ENCODE measurements around the gene KIAA0513. TPM values are rescaled to one million over a fixed set of nuclear protein-coding genes. Genes with fewer than 3 reads are reported as not detected.

KIAA0513 gene
- total RNA-seq, 1 experiment from 2014 or later, result 6.6 TPM

GRCh38 chr16:85079785-85080570 lies 52.4 kb downstream of the KIAA0513 start:
- POLR2A ChIA-PET, result no interaction called here
- BruUV-seq (replicated peaks), result no TSS peak

More at GRCh38 chr16:85079785-85080570, 52.4 kb downstream of the KIAA0513 start:
- intact Hi-C loops (cut with micrococcal nuclease), result no loop called here
- no peaks in the 10 kb centered on the region for H4K20me1 ChIP-seq (ENCODE audit: insufficient read depth)
- H2AFZ ChIP-seq (ENCODE audit: low read depth, low read length, poor library complexity, severe bottlenecking), result no peak overlapping the region
- no peaks in the 10 kb centered on the region for H3K27me3 ChIP-seq (ENCODE audit: insufficient read depth, low read length)
- no peak for ATAC-seq
- TF ChIP-seq ELF1 (IDR thresholded peaks at IDR 0.05; ENCODE audit: borderline replicate concordance, low read depth), result no peak
- TF ChIP-seq, protein P1, sequence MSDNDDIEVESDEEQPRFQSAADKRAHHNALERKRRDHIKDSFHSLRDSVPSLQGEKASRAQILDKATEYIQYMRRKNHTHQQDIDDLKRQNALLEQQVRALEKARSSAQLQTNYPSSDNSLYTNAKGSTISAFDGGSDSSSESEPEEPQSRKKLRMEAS (IDR thresholded peaks at IDR 0.05), result no peak
- no peak for TF ChIP-seq ZFX (IDR thresholded peaks at IDR 0.05)
- no peak for TF ChIP-seq RAD21 (IDR thresholded peaks at IDR 0.05; ENCODE audit: low read depth)
- TF ChIP-seq EZH2 (IDR thresholded peaks at IDR 0.05), result no peak
- TF ChIP-seq POLR2AphosphoS5 (IDR thresholded peaks at IDR 0.05; ENCODE audit: low read depth, low read length), result no peak
- TF ChIP-seq FOSL1 (IDR thresholded peaks at IDR 0.05; ENCODE audit: low read depth), result no peak
- TF ChIP-seq SRF (IDR thresholded peaks at IDR 0.05; ENCODE audit: low read depth), result no peak
- TF ChIP-seq EZH2phosphoT487 (IDR thresholded peaks at IDR 0.05; ENCODE audit: borderline replicate concordance), result no peak
- TF ChIP-seq, protein P2, sequence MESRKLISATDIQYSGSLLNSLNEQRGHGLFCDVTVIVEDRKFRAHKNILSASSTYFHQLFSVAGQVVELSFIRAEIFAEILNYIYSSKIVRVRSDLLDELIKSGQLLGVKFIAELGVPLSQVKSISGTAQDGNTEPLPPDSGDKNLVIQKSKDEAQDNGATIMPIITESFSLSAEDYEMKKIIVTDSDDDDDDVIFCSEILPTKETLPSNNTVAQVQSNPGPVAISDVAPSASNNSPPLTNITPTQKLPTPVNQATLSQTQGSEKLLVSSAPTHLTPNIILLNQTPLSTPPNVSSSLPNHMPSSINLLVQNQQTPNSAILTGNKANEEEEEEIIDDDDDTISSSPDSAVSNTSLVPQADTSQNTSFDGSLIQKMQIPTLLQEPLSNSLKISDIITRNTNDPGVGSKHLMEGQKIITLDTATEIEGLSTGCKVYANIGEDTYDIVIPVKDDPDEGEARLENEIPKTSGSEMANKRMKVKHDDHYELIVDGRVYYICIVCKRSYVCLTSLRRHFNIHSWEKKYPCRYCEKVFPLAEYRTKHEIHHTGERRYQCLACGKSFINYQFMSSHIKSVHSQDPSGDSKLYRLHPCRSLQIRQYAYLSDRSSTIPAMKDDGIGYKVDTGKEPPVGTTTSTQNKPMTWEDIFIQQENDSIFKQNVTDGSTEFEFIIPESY (IDR thresholded peaks at IDR 0.05; ENCODE audit: extremely low read depth, insufficient replicate concordance, low read length), result no peak
- TF ChIP-seq TCF7L2 (IDR thresholded peaks at IDR 0.05; ENCODE audit: borderline replicate concordance, extremely low read depth, insufficient read depth, insufficient read length), result no peak
- no peak for TF ChIP-seq YY1 (IDR thresholded peaks at IDR 0.05; ENCODE audit: extremely low read depth, insufficient replicate concordance, low read depth, low read length)
- H3K9me3 ChIP-seq (ENCODE audit: control insufficient read depth in 1 of 2, insufficient read depth in 1 of 2, low read depth in 1 of 2, low read length in 2 of 2), result no peaks in the 10 kb centered on the region
- DNase-seq (ENCODE audit: low read depth, low spot score), result no peak
- H3K27ac ChIP-seq (ENCODE audit: low read depth, low read length), result no peak overlapping the region
- no peaks in the 10 kb centered on the region for H3K36me3 ChIP-seq (ENCODE audit: control insufficient read depth in 1 of 2, insufficient read depth in 2 of 2, low read length in 2 of 2)
- H3K4me3 ChIP-seq (replicated peaks in 1 of 2; ENCODE audit: low read depth in 1 of 2, low read length in 2 of 2), result no peak overlapping the region
- no peaks in the 10 kb centered on the region for H3K4me1 ChIP-seq (ENCODE audit: control insufficient read depth in 1 of 2, insufficient read depth in 2 of 2, low read length in 2 of 2)
- RAD21 ChIA-PET (ENCODE audit: low non-redundant PET in 1 of 2, low total read pairs in 2 of 2, uncharacterized antibody in 2 of 2, unreplicated experiment in 2 of 2), result no interaction called here
- no peak overlapping the region for H3K9ac ChIP-seq (ENCODE audit: low read length)
- H3K9me2 ChIP-seq (ENCODE audit: insufficient read depth), result no peaks in the 10 kb centered on the region
- H3K79me2 ChIP-seq (ENCODE audit: insufficient read depth, low read length), result no peaks in the 10 kb centered on the region
- no peak overlapping the region for H3K4me2 ChIP-seq (ENCODE audit: low read length)
- CTCF ChIA-PET, result no interaction called here
